CD8-positive, alpha-beta memory T cell (primary cell): ENCODE results near the gene CCT8L2. TPM values are rescaled to one million over a fixed set of nuclear protein-coding genes. Genes with fewer than 3 reads are reported as not detected.
A peak's percentile ranks its signal among the peaks of the same experiment; 100 is the strongest.
"Not testable (repeated sequence)": the region's sequence is repeated elsewhere in the genome, so short reads cannot be mapped to it uniquely, and the experiment has no call there.

Source experiments
- CTCF ChIA-PET: fragments of 350-600 bp; sonication (Branson Sonifier 250); formaldehyde crosslinking; loops from one replicate; lab custom pipeline; 2021; ENCODE audit warnings: antibody characterized with exemption; lab: Charles Lee
- POLR2A ChIA-PET: fragments of 350-600 bp; sonication (Branson Sonifier 250); formaldehyde crosslinking; loops from one replicate; lab custom pipeline; 2021; ENCODE audit warnings: antibody characterized with exemption; lab: Charles Lee
- DNase-seq, 5 donors: peaks; one replicate each; pipeline versions ENCODE4 v3.0.0 to v3.0.0-alpha.2; 2020 to 2022; ENCODE audit warnings: mixed read lengths in 1 of 5
- H3K27ac ChIP-seq: one replicate; pipeline ENCODE4 v1.7.0; 2013; ENCODE audit warnings: low read depth, mild to moderate bottlenecking, low read length, moderate library complexity
- H3K27me3 ChIP-seq: 2 replicates; pipeline ENCODE4 v1.7.0; 2013; ENCODE audit warnings: low read length, mild to moderate bottlenecking; ENCODE audit not compliant: insufficient read depth, poor library complexity, severe bottlenecking
- H3K36me3 ChIP-seq: 2 replicates; pipeline ENCODE4 v1.7.0; 2013; ENCODE audit warnings: mild to moderate bottlenecking, low read length, moderate library complexity; ENCODE audit not compliant: insufficient read depth
- H3K4me1 ChIP-seq: 2 replicates; pipeline ENCODE4 v1.7.0; 2013; ENCODE audit warnings: mild to moderate bottlenecking, low read length, moderate library complexity; ENCODE audit not compliant: insufficient read depth
- H3K4me3 ChIP-seq: 2 replicates; pipeline ENCODE4 v1.7.0; 2013; ENCODE audit warnings: mild to moderate bottlenecking, low read length
- H3K9me3 ChIP-seq: 2 replicates; pipeline ENCODE4 v1.7.0; 2013; ENCODE audit warnings: mild to moderate bottlenecking, low read length
- H3K27ac Mint-ChIP-seq, 8 donors: one replicate each; pipeline ENCODE4 v1.8.0; 2020 to 2021; ENCODE audit warnings: mixed read lengths in 8 of 8, mild to moderate bottlenecking in 6 of 8, inconsistent platforms in 3 of 8, moderate library complexity in 3 of 8
- H3K27me3 Mint-ChIP-seq, 2 donors: one replicate each; pipeline ENCODE4 v1.8.0; 2020 to 2021; ENCODE audit warnings: mixed read lengths in 2 of 2, mild to moderate bottlenecking in 1 of 2, moderate library complexity in 1 of 2
- H3K36me3 Mint-ChIP-seq, 3 donors: one replicate each; pipeline ENCODE4 v1.8.0; 2020 to 2021; ENCODE audit warnings: mixed read lengths in 3 of 3, inconsistent platforms in 1 of 3, mild to moderate bottlenecking in 1 of 3
- H3K4me1 Mint-ChIP-seq, 3 donors: one replicate each; pipeline ENCODE4 v1.8.0; 2020 to 2021; ENCODE audit warnings: mixed read lengths in 3 of 3, inconsistent platforms in 1 of 3, mild to moderate bottlenecking in 1 of 3
- H3K4me3 Mint-ChIP-seq, 7 donors: one replicate each; pipeline ENCODE4 v1.8.0; 2020 to 2021; ENCODE audit warnings: mixed read lengths in 7 of 7, mild to moderate bottlenecking in 6 of 7, moderate library complexity in 4 of 7, inconsistent platforms in 2 of 7
- H3K9me3 Mint-ChIP-seq, 5 donors: one replicate each; pipeline ENCODE4 v1.8.0; 2020 to 2022; ENCODE audit warnings: mixed read lengths in 5 of 5, mild to moderate bottlenecking in 3 of 5, moderate library complexity in 2 of 5, inconsistent platforms in 1 of 5
- polyA plus RNA-seq: library from polyadenylated mRNA; unstranded; fragments of 300-500 nt; fragmentation: Illumina TruSeq; gene quantifications from one replicate; pipeline ENCODE4 v1.2.3, GENCODE V29; 2021
- total RNA-seq, 2 experiments: library from RNA; stranded (reverse); gene quantifications; one replicate each; pipeline ENCODE4 v1.2.3, GENCODE V29; 2021

The CCT8L2 gene
- total and polyA plus RNA-seq, 3 experiments from 2014 or later = not detected

GRCh38 chr22:16564837-16565584 lies 27.6 kb downstream of the CCT8L2 start:
- DNase-seq, H3K36me3 ChIP-seq, H3K27me3 Mint-ChIP-seq, H3K9me3 ChIP-seq, H3K4me1 ChIP-seq, H3K9me3 Mint-ChIP-seq, POLR2A ChIA-PET, H3K27me3 ChIP-seq, H3K27ac ChIP-seq, H3K4me3 Mint-ChIP-seq, CTCF ChIA-PET, H3K27ac Mint-ChIP-seq, H3K4me1 Mint-ChIP-seq, H3K4me3 ChIP-seq, H3K36me3 Mint-ChIP-seq: not testable (repeated sequence)

GRCh38 chr22:16563555-16564520 lies 28.8 kb downstream of the CCT8L2 start:
- no peak overlapping the region for H3K4me3 Mint-ChIP-seq
- Histone ChIP-seq H3K4me1 (no peaks in the 10 kb centered on the region), H3K36me3 (no peaks in the 10 kb centered on the region), H3K9me3 (no peaks in the 10 kb centered on the region), H3K27ac (no peak overlapping the region), H3K4me3 (no peak overlapping the region), H3K27me3 (no peaks in the 10 kb centered on the region)
- CTCF ChIA-PET = no interaction called here
- H3K9me3 Mint-ChIP-seq = peaks cover 0 to 4% (median 0%) of the 10 kb centered on the region in 5 donors
- no peaks in the 10 kb centered on the region for H3K4me1 Mint-ChIP-seq
- no peaks in the 10 kb centered on the region for H3K36me3 Mint-ChIP-seq
- H3K27ac Mint-ChIP-seq = no peak overlapping the region
- no peaks in the 10 kb centered on the region for H3K27me3 Mint-ChIP-seq
- POLR2A ChIA-PET = no interaction called here
- DNase-seq = no peak

GRCh38 chr22:16562711-16563554 lies 29.7 kb downstream of the CCT8L2 start:
- DNase-seq = no peak
- POLR2A ChIA-PET = no interaction called here
- H3K4me3 ChIP-seq = no peak overlapping the region
- H3K4me1 ChIP-seq = no peaks in the 10 kb centered on the region
- no peaks in the 10 kb centered on the region for H3K27me3 ChIP-seq
- no peaks in the 10 kb centered on the region for H3K9me3 ChIP-seq
- Mint-ChIP-seq H3K4me1 (no peaks in the 10 kb centered on the region), H3K36me3 (no peaks in the 10 kb centered on the region), H3K9me3 (peaks cover 0 to under 1% (median 0%) of the 10 kb centered on the region in 5 donors), H3K27me3 (no peaks in the 10 kb centered on the region), H3K4me3 (no peak overlapping the region), H3K27ac (no peak overlapping the region)
- no peak overlapping the region for H3K27ac ChIP-seq
- CTCF ChIA-PET = no interaction called here
- H3K36me3 ChIP-seq = no peaks in the 10 kb centered on the region

- CTCF ChIA-PET, H3K4me1 ChIP-seq, H3K36me3 ChIP-seq, H3K9me3 Mint-ChIP-seq, H3K9me3 ChIP-seq, H3K27ac Mint-ChIP-seq, POLR2A ChIA-PET, H3K4me1 Mint-ChIP-seq, H3K27me3 ChIP-seq, H3K36me3 Mint-ChIP-seq, H3K27ac ChIP-seq, H3K4me3 Mint-ChIP-seq, H3K27me3 Mint-ChIP-seq, H3K4me3 ChIP-seq: not testable (repeated sequence)
- peak in 1 of 5 donors; percentile 45 for DNase-seq
These were observed 31.4 kb downstream of the CCT8L2 start for GRCh38 chr22:16561093-16561658.

- H3K27me3 Mint-ChIP-seq, H3K36me3 ChIP-seq, H3K27ac Mint-ChIP-seq, H3K4me1 Mint-ChIP-seq, H3K4me3 Mint-ChIP-seq, H3K9me3 ChIP-seq, H3K27me3 ChIP-seq, POLR2A ChIA-PET, H3K4me3 ChIP-seq, H3K36me3 Mint-ChIP-seq, CTCF ChIA-PET, H3K4me1 ChIP-seq, H3K27ac ChIP-seq, H3K9me3 Mint-ChIP-seq, DNase-seq: not testable (repeated sequence)
These were observed 32.0 kb downstream of the CCT8L2 start for GRCh38 chr22:16560651-16561050.

- H3K9me3 ChIP-seq, POLR2A ChIA-PET, DNase-seq, H3K27ac Mint-ChIP-seq, CTCF ChIA-PET, H3K27me3 Mint-ChIP-seq, H3K4me1 ChIP-seq, H3K4me3 ChIP-seq, H3K27ac ChIP-seq, H3K9me3 Mint-ChIP-seq, H3K36me3 ChIP-seq, H3K27me3 ChIP-seq, H3K4me1 Mint-ChIP-seq, H3K36me3 Mint-ChIP-seq, H3K4me3 Mint-ChIP-seq: not testable (repeated sequence)
These were observed 32.6 kb downstream of the CCT8L2 start for GRCh38 chr22:16559996-16560395.

GRCh38 chr22:16559056-16559955 lies 33.3 kb downstream of the CCT8L2 start:
- peaks cover 0 to 2% (median 0%) of the 10 kb centered on the region in 3 donors for H3K36me3 Mint-ChIP-seq
- H3K27ac Mint-ChIP-seq = no peak overlapping the region
- H3K4me1 ChIP-seq = no peaks in the 10 kb centered on the region
- peaks cover 0 to 10% (median 5%) of the 10 kb centered on the region in 5 donors for H3K9me3 Mint-ChIP-seq
- H3K4me1 Mint-ChIP-seq = no peaks in the 10 kb centered on the region
- H3K36me3 ChIP-seq = no peaks in the 10 kb centered on the region
- H3K27me3 Mint-ChIP-seq = no peaks in the 10 kb centered on the region
- H3K4me3 ChIP-seq = no peak overlapping the region
- peak in 1 of 5 donors; percentile 38 for DNase-seq
- ChIA-PET POLR2A (no interaction called here), CTCF (no interaction called here)
- H3K27ac ChIP-seq = no peak overlapping the region
- no peak overlapping the region for H3K4me3 Mint-ChIP-seq
- no peaks in the 10 kb centered on the region for H3K27me3 ChIP-seq
- H3K9me3 ChIP-seq = no peaks in the 10 kb centered on the region
